OCI-LY7 (cell line): ENCODE data around the gene CCDC12. TPM values are rescaled to one million over a fixed set of nuclear protein-coding genes. Genes with fewer than 3 reads are reported as not detected.

Experiments
- BruUV-seq: library from RNA; stranded (reverse); fragments of 400-500 nt; replicated peaks from 2 replicates; lab custom pipeline; 2021; lab: Mats Ljungman, UMichigan
- CTCF ChIA-PET: fragments of 300-600 bp; sonication (Branson Sonifier 250); formaldehyde crosslinking; loops from one replicate; lab custom pipeline; 2022; ENCODE audit warnings: antibody characterized with exemption; ENCODE audit not compliant: unreplicated experiment; lab: Charles Lee
- POLR2A ChIA-PET: fragments of 300-600 bp; sonication (Branson Sonifier 250); formaldehyde crosslinking; loops from one replicate; lab custom pipeline; 2022; ENCODE audit warnings: antibody characterized with exemption; lab: Charles Lee
- DNase-seq: peaks from one replicate; pipeline ENCODE4 v3.0.0-alpha.2; 2015; ENCODE audit warnings: low spot score
- H2AFZ ChIP-seq: fragments of 200-600 bp; sonication (generic), shearing (Covaris generic); 2 replicates; pipeline ENCODE4 v1.6.1; 2014; ENCODE audit warnings: mild to moderate bottlenecking, antibody characterized with exemption, low read length, moderate library complexity
- H3K27ac ChIP-seq: fragments of 200-600 bp; sonication (generic); 2 replicates; pipeline ENCODE4 v1.5.1; 2014; ENCODE audit warnings: mixed run types, low read depth, mild to moderate bottlenecking, moderate library complexity, low read length, inconsistent platforms; ENCODE audit not compliant: poor library complexity, severe bottlenecking
- H3K36me3 ChIP-seq: fragments of 200-600 bp; sonication (generic); 2 replicates; pipeline ENCODE4 v1.6.1; 2014; ENCODE audit warnings: mild to moderate bottlenecking, antibody characterized with exemption, low read length, moderate library complexity, mixed read lengths; ENCODE audit not compliant: insufficient read depth
- H3K4me1 ChIP-seq: fragments of 200-600 bp; sonication (generic); 2 replicates; pipeline ENCODE4 v1.5.1; 2014; ENCODE audit warnings: mild to moderate bottlenecking, low read length; ENCODE audit not compliant: insufficient read depth, poor library complexity, severe bottlenecking
- H3K4me2 ChIP-seq: fragments of 200-600 bp; sonication (generic); 2 replicates; pipeline ENCODE4 v1.6.1; 2014; ENCODE audit warnings: mild to moderate bottlenecking, low read length
- H3K4me3 ChIP-seq: fragments of 200-600 bp; sonication (generic); 2 replicates; pipeline ENCODE4 v1.5.1; 2014; ENCODE audit warnings: mild to moderate bottlenecking, low read depth, low read length; ENCODE audit not compliant: poor library complexity, severe bottlenecking
- H3K79me2 ChIP-seq: fragments of 200-600 bp; sonication (generic); 2 replicates; pipeline ENCODE4 v1.6.1; 2016; ENCODE audit warnings: low read depth, mild to moderate bottlenecking, low read length, moderate library complexity, mixed read lengths; ENCODE audit not compliant: insufficient read depth
- H3K9me2 ChIP-seq: fragments of 200-600 bp; sonication (generic); 2 replicates; pipeline ENCODE4 v1.6.1; 2016; ENCODE audit warnings: mild to moderate bottlenecking, low read length, mixed read lengths; ENCODE audit not compliant: insufficient read depth
- H3K9me3 ChIP-seq: fragments of 200-600 bp; sonication (generic); 2 replicates; pipeline ENCODE4 v1.6.1; 2014; ENCODE audit warnings: mild to moderate bottlenecking, mixed run types, low read length, mixed read lengths
- H4K20me1 ChIP-seq: fragments of 200-600 bp; sonication (generic); 2 replicates; pipeline ENCODE4 v1.6.1; 2014; ENCODE audit warnings: mild to moderate bottlenecking, antibody characterized with exemption, low read length, moderate library complexity, mixed read lengths; ENCODE audit not compliant: insufficient read depth
- EZH2phosphoT487 ChIP-seq: fragments of 200-600 bp; sonication (generic); IDR thresholded peaks from 2 replicates; pipeline ENCODE4 v1.6.1; 2018; ENCODE audit warnings: low read depth, borderline replicate concordance, mild to moderate bottlenecking, mixed run types, antibody characterized with exemption, low read length, moderate library complexity, mixed read lengths
- intact Hi-C: fragments of 100-400 bp; cut with micrococcal nuclease; formaldehyde crosslinking; loops from one replicate; pipeline ENCODE4 v1.10.0; 2022; ENCODE audit not compliant: unreplicated experiment
- total RNA-seq, 2 experiments: library from RNA; depleted of rRNA in 1 of 2; stranded (reverse); fragments of >200 nt in 1 of 2; shearing (Covaris generic) in 1 of 2; gene quantifications; 2 replicates each; pipeline ENCODE4 v1.2.3, GENCODE V29; 2014 to 2022
- TF ChIP-seq, protein P1 (sequence below): fragments of 200-600 bp; sonication (generic); conservative IDR thresholded peaks from 2 replicates; pipeline ENCODE4 v1.5.1; 2014; ENCODE audit warnings: mild to moderate bottlenecking, antibody characterized with exemption, low read length, moderate library complexity, mixed read lengths

The CCDC12 gene
- total RNA-seq, 2 experiments from 2014 or later = 74.9 to 116 TPM

- H3K4me3 ChIP-seq = no peak overlapping the region
- intact Hi-C loops = loop anchor here (5.0 kb wide), 1 partner anchor 445 kb away; no protein-coding TSS in a partner anchor
- no peak overlapping the region for H3K4me2 ChIP-seq
- H3K9me3 ChIP-seq = peaks cover 12% of the 10 kb centered on the region; the same call in 1 of the 2 replicates
- H3K27ac ChIP-seq = no peak overlapping the region
- BruUV-seq = no TSS peak
- POLR2A ChIA-PET = interaction anchor here (1.0 kb wide), 1 partner anchor 247 kb away, joined by 5 read pairs; no protein-coding TSS in a partner anchor
- H3K79me2 ChIP-seq = peaks cover 33% of the 10 kb centered on the region
- CTCF ChIA-PET = no interaction called here
- no peak for DNase-seq
- H3K4me1 ChIP-seq = peaks cover 39% of the 10 kb centered on the region
- no peak for TF ChIP-seq EZH2phosphoT487
- TF ChIP-seq, protein P1, sequence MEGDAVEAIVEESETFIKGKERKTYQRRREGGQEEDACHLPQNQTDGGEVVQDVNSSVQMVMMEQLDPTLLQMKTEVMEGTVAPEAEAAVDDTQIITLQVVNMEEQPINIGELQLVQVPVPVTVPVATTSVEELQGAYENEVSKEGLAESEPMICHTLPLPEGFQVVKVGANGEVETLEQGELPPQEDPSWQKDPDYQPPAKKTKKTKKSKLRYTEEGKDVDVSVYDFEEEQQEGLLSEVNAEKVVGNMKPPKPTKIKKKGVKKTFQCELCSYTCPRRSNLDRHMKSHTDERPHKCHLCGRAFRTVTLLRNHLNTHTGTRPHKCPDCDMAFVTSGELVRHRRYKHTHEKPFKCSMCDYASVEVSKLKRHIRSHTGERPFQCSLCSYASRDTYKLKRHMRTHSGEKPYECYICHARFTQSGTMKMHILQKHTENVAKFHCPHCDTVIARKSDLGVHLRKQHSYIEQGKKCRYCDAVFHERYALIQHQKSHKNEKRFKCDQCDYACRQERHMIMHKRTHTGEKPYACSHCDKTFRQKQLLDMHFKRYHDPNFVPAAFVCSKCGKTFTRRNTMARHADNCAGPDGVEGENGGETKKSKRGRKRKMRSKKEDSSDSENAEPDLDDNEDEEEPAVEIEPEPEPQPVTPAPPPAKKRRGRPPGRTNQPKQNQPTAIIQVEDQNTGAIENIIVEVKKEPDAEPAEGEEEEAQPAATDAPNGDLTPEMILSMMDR = no peak
- no peaks in the 10 kb centered on the region for H4K20me1 ChIP-seq
- H3K9me2 ChIP-seq = no peaks in the 10 kb centered on the region
- peaks cover 89% of the 10 kb centered on the region for H3K36me3 ChIP-seq
- H2AFZ ChIP-seq = no peak overlapping the region
Observed at GRCh38 chr3:46922426-46922825, 54.1 kb downstream of the CCDC12 start.

- Histone ChIP-seq H3K79me2 (peaks cover 33% of the 10 kb centered on the region), H3K9me3 (peaks cover 12% of the 10 kb centered on the region; the same call in 1 of the 2 replicates), H3K36me3 (peaks cover 95% of the 10 kb centered on the region), H2AFZ (no peak overlapping the region), H4K20me1 (no peaks in the 10 kb centered on the region), H3K9me2 (no peaks in the 10 kb centered on the region), H3K4me1 (peaks cover 37% of the 10 kb centered on the region), H3K4me2 (no peak overlapping the region), H3K27ac (no peak overlapping the region), H3K4me3 (no peak overlapping the region)
- intact Hi-C loops = loop anchor here (5.0 kb wide), 1 partner anchor 445 kb away; no protein-coding TSS in a partner anchor
- no peak for DNase-seq
- CTCF ChIA-PET = no interaction called here
- TSS peak; percentile 45 for BruUV-seq
- TF ChIP-seq EZH2phosphoT487 = no peak
- TF ChIP-seq, protein P1 = no peak
- POLR2A ChIA-PET = no interaction called here
Observed at GRCh38 chr3:46921871-46922271, 54.7 kb downstream of the CCDC12 start.

- H3K4me2 ChIP-seq = no peak overlapping the region
- peaks cover 32% of the 10 kb centered on the region for H3K79me2 ChIP-seq
- H3K36me3 ChIP-seq = peaks cover 98% of the 10 kb centered on the region
- no peak for DNase-seq
- no peaks in the 10 kb centered on the region for H4K20me1 ChIP-seq
- TF ChIP-seq EZH2phosphoT487 = no peak
- TF ChIP-seq, protein P1 = no peak
- H3K4me3 ChIP-seq = no peak overlapping the region
- ChIA-PET CTCF (no interaction called here), POLR2A (no interaction called here)
- H3K27ac ChIP-seq = no peak overlapping the region
- BruUV-seq = no TSS peak
- intact Hi-C loops = loop anchor here (5.0 kb wide), 1 partner anchor 446 kb away; no protein-coding TSS in a partner anchor
- H3K9me2 ChIP-seq = no peaks in the 10 kb centered on the region
- H3K9me3 ChIP-seq = peaks cover 12% of the 10 kb centered on the region; the same call in 1 of the 2 replicates
- H3K4me1 ChIP-seq = peaks cover 30% of the 10 kb centered on the region
- no peak overlapping the region for H2AFZ ChIP-seq
Observed at GRCh38 chr3:46921041-46921440, 55.5 kb downstream of the CCDC12 start.
